Thoracic aorta (tissue), 2 donors: ENCODE measurements around the gene FBP1. TPM values are rescaled to one million over a fixed set of nuclear protein-coding genes. Genes with fewer than 3 reads are reported as not detected.

Source experiments
- ATAC-seq: fragments of 150-250 bp; one replicate; pipeline ENCODE4 v1.8.0; 2017; ENCODE audit warnings: low read depth; ENCODE audit not compliant: insufficient number of reproducible peaks, low FRiP score
- DNase-seq: peaks from one replicate; pipeline ENCODE4 v3.0.0-alpha.2; 2020; ENCODE audit warnings: low spot score
- H3K27ac ChIP-seq, 2 donors: fragments of 200-600 bp; sonication (generic); 1 replicate in 1 of 2; 2 replicates in 1 of 2; pipeline ENCODE4 v1.5.1; 2016; ENCODE audit warnings: mild to moderate bottlenecking in 2 of 2, moderate library complexity in 2 of 2
- H3K27me3 ChIP-seq: fragments of 200-600 bp; sonication (generic); replicated peaks from 2 replicates; pipeline ENCODE4 v1.6.0; 2016; ENCODE audit warnings: mild to moderate bottlenecking; ENCODE audit not compliant: insufficient read depth
- H3K36me3 ChIP-seq: fragments of 200-600 bp; sonication (generic); one replicate; pipeline ENCODE4 v1.5.1; 2016
- H3K4me1 ChIP-seq, 2 donors: fragments of 200-600 bp; sonication (generic); 1 replicate in 1 of 2; 2 replicates in 1 of 2; pipeline versions ENCODE4 v1.5.1 to v1.6.0; 2016; ENCODE audit warnings: low read depth in 2 of 2, mild to moderate bottlenecking in 1 of 2; ENCODE audit not compliant: control insufficient read depth in 1 of 2
- H3K4me3 ChIP-seq: fragments of 200-600 bp; sonication (generic); 2 replicates; pipeline ENCODE4 v1.5.1; 2016; ENCODE audit warnings: mild to moderate bottlenecking
- H3K9me3 ChIP-seq: fragments of 200-600 bp; sonication (generic); 2 replicates; pipeline ENCODE4 v1.5.1; 2016
- total RNA-seq, 2 donors: library from RNA; depleted of rRNA; stranded (reverse); fragments of >200 nt; gene quantifications; one replicate each; pipeline versions ENCODE4 v1.1.0 to v1.2.3, GENCODE V29; 2016
- TF ChIP-seq, protein P1 (sequence below): fragments of 200-600 bp; sonication (generic); IDR thresholded peaks from one replicate; pipeline ENCODE4 v1.5.1; 2019; ENCODE audit warnings: antibody characterized with exemption

The FBP1 gene
- 1 to 10 TPM; 3.8 to 6.6 TPM for total RNA-seq

DNA sequence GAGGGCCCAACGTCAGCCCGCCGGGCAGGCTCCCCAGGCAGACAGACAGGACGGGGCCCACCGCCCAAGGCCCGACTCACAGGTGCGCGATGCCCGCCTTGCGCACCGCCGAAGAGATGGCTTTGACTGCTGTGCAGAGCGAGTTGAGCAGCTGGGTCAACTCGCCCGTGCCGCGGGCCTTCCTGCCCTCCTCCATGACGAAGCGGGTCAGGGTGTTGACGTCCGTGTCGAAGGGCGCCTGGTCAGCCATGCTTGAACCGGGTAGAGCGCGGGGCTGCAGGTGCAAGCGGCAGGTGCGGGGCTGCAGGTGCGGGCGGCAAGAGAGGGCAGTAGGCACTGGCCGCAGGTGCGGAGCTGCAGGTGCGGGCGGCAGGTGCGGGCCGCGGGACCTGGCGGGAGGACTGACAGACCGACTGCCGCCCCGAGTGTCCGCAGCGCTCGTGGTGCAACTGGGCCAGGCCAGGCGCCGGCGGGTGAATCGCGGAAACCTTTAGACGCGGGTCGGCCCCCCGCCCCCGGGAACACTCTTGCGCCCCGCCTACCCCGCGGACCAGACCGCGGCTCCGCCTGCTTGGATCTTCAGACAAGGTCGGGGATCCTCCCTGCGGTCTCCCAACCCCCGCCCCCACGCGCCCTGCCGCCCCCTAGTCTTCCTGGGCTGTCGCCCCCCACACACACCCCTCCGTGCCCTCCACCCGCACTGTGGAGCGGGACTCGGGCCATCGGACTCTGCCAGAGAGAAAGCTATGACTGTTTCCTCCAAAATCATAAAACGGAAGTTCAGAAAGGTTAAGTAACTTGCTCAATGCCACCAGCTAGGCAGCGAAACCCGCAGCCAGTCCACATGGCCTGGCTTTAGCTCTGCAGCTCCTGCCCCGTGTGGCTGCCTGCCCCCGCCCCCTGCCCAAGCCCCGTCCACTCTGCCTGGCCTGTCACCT lies at the start of gene FBP1:
TSS of gene FBP1 (minus strand) at position 458 of the 938 bp plus-strand sequence. CDS start at position 250, 208 bp downstream.
- DNase-seq (no peak), ATAC-seq (no peak)
- peak within 1 kb of the TSS; percentile 93 for H3K4me3 ChIP-seq
- TF ChIP-seq, protein P1, sequence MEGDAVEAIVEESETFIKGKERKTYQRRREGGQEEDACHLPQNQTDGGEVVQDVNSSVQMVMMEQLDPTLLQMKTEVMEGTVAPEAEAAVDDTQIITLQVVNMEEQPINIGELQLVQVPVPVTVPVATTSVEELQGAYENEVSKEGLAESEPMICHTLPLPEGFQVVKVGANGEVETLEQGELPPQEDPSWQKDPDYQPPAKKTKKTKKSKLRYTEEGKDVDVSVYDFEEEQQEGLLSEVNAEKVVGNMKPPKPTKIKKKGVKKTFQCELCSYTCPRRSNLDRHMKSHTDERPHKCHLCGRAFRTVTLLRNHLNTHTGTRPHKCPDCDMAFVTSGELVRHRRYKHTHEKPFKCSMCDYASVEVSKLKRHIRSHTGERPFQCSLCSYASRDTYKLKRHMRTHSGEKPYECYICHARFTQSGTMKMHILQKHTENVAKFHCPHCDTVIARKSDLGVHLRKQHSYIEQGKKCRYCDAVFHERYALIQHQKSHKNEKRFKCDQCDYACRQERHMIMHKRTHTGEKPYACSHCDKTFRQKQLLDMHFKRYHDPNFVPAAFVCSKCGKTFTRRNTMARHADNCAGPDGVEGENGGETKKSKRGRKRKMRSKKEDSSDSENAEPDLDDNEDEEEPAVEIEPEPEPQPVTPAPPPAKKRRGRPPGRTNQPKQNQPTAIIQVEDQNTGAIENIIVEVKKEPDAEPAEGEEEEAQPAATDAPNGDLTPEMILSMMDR, result no peak
- no peaks in the 10 kb centered on the region for H3K27me3 ChIP-seq
- H3K36me3 ChIP-seq, result no peaks in the 10 kb centered on the region
- peaks cover 0 to 5% of the 10 kb centered on the region in 2 donors for H3K4me1 ChIP-seq
- H3K9me3 ChIP-seq, result no peaks in the 10 kb centered on the region
- H3K27ac ChIP-seq, result no peak within 1 kb of the TSS

DNA sequence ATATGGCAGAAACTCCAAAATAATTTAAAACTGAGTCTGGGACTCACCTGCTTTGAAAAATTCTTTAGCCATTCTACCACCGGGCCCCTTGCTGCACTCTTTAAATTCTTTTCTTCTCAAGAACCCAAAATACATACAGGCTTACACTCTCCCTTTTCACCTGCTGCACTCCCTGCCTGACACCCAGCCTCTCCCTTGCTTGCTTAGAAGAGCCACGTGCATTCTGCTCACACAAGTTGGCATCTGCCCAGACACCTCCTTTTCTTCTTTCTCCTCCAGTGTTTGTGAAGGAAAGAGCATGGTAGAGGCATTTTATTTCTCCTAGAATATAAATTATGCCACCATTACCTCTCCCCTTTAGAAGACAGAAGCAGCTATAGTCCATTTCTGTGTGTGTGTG lies 48.1 kb upstream of the FBP1 start:
- no peak for ATAC-seq
- no peaks in the 10 kb centered on the region for H3K27me3 ChIP-seq
- no peak for DNase-seq
- no peak overlapping the region for H3K27ac ChIP-seq
- no peaks in the 10 kb centered on the region for H3K36me3 ChIP-seq
- TF ChIP-seq, protein P1, result no peak
- no peaks in the 10 kb centered on the region for H3K4me1 ChIP-seq
- no peaks in the 10 kb centered on the region for H3K9me3 ChIP-seq
- H3K4me3 ChIP-seq, result no peak overlapping the region

DNA sequence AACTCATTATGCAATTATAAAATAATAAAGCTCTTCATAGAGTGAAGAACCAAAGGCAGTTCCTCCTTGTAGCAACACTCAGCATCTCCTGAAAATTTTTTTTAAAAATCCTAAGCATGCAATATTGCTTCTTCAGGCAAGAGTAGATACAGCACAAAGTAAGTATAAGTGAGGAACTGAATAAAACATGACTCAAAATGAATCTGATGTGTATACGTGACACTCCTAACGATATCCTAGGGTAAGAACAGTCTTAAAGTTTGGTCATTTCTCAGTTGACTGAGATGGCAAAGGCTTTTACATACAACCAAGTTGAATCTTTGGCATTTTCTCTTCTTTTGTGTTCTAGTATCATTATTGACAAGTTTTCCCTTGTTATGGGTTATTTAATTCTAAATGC lies 46.0 kb upstream of the FBP1 start:
- TF ChIP-seq, protein P1, result no peak
- no peak for ATAC-seq
- H3K27ac ChIP-seq, result no peak overlapping the region
- H3K36me3 ChIP-seq, result no peaks in the 10 kb centered on the region
- H3K4me1 ChIP-seq, result peaks cover 0 to 12% of the 10 kb centered on the region in 2 donors
- H3K4me3 ChIP-seq, result no peak overlapping the region
- H3K9me3 ChIP-seq, result no peaks in the 10 kb centered on the region
- DNase-seq, result no peak
- H3K27me3 ChIP-seq, result no peaks in the 10 kb centered on the region

DNA sequence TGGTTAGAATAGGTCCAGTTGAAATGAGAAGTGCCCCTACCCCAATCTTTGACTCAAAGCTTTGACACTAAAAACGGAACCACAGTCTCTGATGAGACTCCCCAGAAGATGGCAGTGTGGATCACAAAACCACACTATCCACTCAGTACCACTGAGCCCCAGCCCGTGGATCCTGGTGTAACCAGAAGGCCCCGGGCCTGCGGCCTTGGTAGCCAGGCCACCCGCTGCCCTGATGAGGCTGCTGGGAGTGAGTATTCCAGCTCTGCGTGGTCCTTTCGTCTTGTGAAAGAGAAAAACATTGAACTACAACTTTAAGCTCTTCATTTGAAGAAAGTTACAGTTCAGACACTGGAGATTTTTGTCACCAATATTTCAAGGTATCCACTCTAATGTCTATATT lies 42.2 kb upstream of the FBP1 start:
- Histone ChIP-seq H3K36me3 (no peaks in the 10 kb centered on the region), H3K27ac (peak overlapping the region; percentile 3 to 26), H3K4me1 (peaks cover 5 to 42% of the 10 kb centered on the region in 2 donors), H3K4me3 (no peak overlapping the region), H3K27me3 (no peaks in the 10 kb centered on the region), H3K9me3 (no peaks in the 10 kb centered on the region)
- TF ChIP-seq, protein P1, result peak; percentile 61
- ATAC-seq, result peak; percentile 58
- peak; percentile 46 for DNase-seq

DNA sequence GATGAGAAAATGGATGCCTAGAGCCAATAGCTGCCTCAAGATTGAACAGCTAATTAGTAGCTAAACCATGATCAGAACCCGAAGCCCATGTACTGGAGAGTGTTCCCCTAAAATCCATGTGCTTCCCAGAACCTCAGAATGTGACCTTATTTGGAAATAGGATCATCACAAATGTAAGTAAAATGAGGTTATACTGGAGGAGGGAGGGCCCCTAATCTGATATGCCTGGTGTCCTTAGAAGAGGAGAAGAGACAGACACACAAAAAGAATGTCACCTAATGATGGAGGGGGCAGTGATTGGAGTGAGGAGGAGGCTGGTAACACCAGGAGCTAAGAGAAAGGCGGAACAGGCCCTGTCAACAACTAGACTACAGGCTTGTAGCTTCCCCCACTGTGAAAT lies 41.3 kb upstream of the FBP1 start:
- TF ChIP-seq, protein P1, result no peak
- H3K27me3 ChIP-seq, result no peaks in the 10 kb centered on the region
- H3K36me3 ChIP-seq, result no peaks in the 10 kb centered on the region
- no peak overlapping the region for H3K27ac ChIP-seq
- no peak for ATAC-seq
- H3K9me3 ChIP-seq, result no peaks in the 10 kb centered on the region
- no peak overlapping the region for H3K4me3 ChIP-seq
- DNase-seq, result no peak
- peaks cover 11 to 51% of the 10 kb centered on the region in 2 donors for H3K4me1 ChIP-seq
